HG03064 (cell line): ENCODE data around the gene HOXA10.

Experiments used
- ATAC-seq: cut with Tn5 transposase; IDR thresholded peaks from one replicate; pipeline ENCODE4 v1.9.1; 2021; ENCODE audit warnings: low read depth; ENCODE audit not compliant: unreplicated experiment

HOXA10 gene

DNA sequence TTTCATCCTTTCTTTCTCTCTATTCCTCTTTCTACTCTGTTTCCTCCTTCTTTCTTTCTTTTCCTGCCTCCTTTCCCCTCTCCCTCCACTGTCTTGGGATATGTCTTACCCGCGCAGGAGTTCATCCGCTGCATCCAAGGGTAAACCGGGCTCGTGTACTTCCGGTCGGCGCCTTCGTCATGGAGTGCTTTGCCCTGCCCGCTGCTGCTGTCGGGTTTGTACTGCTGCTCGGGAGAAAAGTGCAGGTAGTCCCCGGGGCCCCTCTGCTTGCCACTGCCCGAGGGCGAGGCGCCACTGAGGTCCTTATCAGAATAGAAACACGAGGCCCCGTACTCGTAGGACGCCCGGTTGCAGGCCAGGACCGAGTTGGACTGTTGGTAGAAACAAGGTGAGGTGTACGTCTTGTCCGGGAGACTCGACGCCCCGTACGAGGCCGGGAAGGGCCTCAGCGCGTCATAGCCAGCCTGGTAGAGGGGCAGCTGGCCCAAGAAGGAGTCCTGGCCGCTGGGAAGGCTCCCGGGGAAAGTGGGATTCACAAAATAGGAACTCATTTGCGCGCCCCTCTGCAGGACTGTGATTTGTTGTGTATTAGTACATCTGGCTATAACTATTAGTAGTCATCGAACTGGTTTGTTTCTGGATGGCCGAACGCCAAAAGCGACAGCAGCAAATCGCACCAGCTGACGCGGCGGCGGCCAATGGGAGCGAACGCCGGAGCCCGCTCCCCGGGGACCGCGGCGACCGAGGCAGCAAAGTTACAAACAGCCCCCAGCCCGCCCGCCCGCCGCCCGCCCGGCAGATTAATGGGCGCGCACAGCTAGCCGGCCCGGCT, 26.7 kb downstream of the HOXA10 start, which contains the start of gene HOXA6:
Gene HOXA6, minus strand, starts transcription at position 576 of the 832 bp plus-strand sequence. Its CDS starts 25 bp downstream, at position 551.
- no peak for ATAC-seq

DNA sequence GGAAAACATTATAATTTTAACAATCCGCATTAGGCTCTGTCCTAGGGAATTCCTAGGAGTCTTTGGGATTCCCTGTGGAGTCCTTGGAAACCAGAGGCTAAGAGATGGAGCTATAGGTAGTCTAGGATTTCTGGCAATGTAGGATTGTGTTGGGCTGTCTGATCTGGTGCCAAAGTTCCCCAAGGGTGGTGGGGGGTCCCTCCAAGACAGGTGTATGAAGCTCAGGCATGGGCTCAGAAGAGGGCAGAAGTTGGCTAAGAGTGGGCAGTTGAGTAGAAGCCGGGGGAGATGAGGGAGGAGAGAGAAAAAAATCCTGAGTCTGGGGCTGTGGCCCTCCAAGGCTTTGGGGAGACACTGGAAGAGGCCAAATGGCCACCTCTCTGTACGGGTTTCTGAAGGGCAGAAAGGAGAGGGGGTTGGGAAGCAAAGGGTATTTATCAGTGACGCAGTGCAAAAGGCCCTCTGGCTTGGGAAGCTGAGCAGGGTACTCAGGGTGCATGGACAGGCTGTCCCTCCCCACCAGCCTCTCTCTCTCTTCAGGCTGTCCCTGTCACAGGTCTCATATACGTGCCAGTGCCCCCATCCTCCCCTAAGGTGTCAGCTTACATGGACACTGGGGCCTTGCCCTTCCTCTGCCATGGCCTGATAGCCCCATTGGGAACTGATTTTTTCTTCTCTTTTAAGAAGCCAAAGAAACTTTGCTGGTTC, 27.5 kb downstream of the HOXA10 start:
- no peak for ATAC-seq

DNA sequence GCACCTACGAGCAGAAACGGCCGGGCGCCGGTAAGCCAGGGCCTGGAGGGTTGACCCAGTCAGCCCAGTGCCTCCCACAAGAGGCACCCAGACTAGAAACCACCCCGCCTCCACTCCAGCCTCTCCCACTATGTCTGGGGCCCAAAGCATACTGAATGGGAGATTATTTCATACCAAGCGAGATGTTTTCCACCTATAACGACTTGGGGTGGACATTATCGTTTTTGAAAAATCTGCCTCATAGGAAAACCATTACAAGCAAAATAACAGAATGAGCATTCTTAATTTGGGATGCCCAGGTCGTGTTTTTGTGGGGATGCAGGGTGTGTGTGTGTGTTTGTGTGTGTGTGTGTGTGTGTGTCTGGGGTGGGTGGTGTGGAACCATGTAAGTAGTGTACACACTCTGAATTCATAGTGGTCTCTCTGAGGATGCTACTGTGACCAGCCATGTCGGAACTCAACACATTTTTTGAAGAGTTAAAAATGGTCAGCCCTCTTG, 28.2 kb downstream of the HOXA10 start:
- ATAC-seq = no peak

DNA sequence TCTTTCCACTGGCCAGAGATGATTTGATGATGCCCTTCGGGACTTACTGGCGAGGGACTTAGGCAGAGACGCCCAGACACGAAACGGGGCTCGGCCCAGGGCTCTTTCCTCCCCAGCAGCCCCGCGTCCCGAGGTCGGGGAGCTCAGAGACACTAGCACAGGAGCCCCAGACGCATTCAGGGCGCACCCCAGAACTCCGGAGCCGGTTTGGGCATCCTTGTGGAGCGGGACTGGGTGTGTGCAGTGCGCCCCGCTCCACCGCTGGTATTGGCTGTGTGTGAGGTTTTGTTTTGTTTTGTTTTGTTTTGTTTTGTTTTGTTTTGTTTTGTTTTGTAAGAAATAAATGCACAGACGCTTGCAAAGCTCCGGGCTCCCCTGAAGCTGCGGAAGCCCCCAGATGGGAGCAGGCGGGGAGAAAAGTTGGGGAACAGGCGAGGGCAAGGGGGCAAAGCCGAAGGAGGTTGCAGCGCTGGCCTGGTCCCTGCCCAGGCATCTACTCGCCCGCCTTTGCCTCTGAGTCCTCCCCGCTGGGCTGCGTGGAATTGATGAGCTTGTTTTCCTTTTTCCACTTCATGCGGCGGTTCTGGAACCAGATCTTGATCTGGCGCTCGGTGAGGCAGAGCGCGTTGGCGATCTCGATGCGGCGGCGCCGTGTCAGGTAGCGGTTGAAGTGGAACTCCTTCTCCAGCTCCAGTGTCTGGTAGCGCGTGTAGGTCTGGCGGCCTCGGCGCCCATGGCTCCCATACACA, 28.8 kb downstream of the HOXA10 start:
- ATAC-seq = no peak

DNA sequence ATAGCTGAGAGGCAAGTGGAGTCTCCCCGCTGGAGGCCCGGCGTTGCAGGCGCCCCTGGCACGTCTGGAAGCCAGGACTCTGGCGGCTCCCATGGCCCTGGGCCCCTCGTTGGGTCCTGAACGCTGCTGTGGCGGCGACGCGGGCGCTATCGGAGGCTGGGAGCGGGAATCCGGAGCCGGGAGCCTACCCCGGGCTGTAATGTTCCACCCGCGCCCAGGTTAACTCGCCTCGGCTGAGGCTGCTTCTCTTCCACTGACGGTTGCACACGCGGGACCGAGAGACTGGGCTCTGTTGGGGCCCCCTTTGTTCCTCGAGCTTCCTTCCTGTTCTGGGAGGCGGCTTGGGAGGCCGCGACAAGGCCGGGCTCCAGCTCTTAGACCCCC, 29.3 kb downstream of the HOXA10 start:
- no peak for ATAC-seq

DNA sequence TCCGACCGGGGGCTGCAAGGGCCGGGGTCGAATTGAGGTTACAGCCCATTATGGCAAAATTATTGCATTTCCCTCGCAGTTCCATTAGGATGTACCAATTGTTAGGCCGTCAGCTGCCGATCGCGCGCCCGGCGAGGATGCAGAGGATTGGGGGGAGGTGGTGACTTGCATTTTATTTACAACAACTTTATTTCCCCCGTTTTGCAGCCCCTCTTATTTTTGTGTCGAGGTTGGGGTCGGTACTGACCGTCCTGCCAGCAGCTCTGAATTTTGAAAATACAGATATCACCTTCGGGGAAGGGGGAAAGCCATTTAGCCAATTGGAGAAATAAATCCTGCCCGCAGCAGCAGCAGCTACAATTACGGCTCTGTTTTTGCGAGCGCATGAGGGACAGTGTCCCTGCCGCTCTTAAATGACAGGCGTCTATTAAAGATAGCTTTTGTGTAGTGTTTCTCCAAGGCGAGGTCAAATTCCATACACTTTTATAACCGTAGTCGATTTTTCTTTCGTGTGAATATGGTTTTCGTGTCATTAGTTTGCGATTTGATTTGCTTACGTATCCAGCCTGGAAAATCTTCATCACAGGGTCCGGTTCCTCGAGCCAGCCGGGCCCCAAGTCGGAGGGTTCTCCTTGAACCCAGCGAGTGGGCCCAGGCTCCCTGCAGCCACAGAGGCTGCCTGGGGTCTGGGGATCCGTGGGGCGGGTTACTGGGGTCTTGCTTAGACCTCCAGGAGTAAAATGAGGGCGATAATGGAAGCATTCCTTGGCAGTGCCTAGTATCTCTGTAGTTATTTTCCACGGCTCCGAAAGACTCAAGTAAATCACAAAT, 30.0 kb downstream of the HOXA10 start:
- ATAC-seq = no peak

DNA sequence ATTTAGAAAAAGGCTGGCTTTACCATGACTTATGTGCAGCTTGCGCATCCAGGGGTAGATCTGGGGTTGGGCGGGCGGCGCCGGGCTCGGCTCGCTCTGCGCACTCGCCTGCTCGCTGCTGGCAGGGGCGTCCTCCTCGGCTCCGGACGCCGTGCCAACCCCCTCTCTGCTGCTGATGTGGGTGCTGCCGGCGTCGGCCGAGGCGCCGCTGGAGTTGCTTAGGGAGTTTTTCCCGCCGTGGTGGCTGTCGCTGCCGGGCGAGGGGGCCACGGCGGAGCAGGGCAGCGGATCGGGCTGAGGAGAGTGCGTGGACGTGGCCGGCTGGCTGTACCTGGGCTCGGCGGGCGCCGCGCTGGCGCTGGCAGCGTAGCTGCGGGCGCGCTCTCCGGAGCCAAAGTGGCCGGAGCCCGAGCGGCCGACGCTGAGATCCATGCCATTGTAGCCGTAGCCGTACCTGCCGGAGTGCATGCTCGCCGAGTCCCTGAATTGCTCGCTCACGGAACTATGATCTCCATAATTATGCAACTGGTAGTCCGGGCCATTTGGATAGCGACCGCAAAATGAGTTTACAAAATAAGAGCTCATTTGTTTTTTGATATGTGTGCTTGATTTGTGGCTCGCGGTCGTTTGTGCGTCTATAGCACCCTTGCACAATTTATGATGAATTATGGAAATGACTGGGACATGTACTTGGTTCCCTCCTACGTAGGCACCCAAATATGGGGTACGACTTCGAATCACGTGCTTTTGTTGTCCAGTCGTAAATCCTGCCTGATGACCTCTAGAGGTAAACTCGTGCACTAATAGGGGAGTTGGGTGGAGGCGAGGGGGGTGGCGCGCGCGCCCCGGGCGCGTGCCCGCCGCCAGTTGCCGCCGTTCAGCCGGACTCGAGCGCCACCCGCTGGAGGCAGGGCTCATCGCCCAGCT, 30.8 kb downstream of the HOXA10 start, which contains the start of gene HOXA5:
Gene HOXA5, minus strand, starts transcription at position 659 of the 927 bp plus-strand sequence. Its CDS starts 74 bp downstream, at position 585.
- ATAC-seq = no peak

DNA sequence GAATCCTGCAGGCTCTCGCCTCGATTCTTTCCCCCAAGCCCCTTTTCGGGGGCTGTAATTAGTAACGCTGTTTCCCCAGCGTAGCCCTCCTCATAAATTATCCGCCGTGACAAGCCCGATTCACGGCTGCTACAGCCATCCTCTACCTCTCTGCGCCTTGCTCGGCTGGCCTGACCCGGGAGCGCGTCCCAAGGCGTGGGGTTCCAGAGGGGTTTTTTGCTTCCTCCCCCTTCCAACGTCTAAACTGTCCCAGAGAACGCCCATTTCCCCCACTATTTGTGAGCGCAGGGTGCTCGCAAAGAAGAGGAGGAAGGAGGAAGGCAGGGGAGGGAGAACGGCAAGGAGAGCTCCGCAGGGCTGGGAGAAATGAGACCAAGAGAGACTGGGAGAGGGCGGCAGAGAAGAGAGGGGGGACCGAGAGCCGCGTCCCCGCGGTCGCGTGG, 31.5 kb downstream of the HOXA10 start:
- no peak for ATAC-seq

DNA sequence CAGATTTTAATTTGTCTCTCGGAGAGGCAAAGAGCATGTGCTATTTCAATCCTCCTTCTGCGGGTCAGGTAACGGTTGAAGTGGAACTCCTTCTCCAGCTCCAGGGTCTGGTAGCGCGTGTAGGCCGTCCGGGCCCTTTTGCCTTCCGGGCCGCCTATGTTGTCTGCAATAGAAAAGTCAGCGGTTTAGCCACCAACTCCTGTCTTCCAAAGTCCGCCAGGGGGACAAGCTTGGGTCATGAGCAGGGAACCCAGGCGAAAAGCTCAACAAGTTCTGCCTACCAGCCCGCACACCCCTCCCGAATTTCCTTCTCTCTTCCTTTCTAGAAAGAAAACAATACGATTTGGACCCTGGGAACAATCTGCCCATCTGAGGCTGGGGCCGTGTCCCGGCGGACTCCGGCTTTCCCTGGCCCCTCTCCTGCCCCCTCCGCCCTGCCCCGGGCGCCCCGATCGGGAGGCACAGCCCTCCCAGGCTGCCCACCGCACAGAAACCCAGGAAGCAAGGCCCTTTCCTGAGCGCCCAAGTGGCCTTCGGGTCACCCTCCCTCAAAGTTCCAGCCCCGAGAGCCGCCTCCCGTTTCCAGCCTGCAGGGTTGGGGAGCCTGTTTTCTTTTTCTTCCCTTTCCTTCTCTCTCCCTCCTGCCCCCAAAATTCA, 32.1 kb downstream of the HOXA10 start:
- ATAC-seq = no peak

DNA sequence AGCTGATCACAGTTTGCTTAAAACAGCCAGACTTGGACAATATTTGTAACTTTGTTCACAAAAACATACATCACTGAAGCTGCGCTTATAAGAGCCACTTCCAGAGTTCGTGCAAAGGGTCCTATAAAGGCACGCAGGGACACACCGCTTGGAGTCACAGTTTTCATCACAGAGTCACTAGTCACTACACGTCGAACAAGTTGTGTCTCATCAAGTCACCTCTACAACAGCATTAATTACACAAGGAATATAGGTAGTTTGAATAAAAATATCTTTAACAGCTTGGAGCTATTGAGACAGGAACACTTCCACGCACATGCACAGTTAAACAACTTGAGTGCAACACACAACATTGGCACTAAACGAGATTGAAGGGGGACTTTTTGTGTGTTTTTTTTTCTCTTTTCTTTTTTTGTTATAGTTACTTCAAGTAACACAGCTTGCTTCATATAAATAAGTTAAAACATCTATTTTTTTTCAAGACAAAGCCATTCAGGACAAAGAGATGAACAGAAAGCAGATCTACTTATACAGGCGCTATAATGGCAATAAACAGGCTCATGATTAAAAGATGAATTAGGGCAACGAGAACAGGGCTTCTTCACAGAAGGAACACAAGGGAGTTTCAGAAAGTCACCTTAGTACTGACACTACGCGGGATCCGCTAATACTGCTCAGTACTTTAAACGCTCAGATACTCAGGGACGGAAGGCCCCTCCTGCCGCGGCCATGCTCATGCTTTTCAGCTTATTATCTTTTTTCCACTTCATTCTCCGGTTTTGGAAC, 32.8 kb downstream of the HOXA10 start:
- ATAC-seq = no peak

DNA sequence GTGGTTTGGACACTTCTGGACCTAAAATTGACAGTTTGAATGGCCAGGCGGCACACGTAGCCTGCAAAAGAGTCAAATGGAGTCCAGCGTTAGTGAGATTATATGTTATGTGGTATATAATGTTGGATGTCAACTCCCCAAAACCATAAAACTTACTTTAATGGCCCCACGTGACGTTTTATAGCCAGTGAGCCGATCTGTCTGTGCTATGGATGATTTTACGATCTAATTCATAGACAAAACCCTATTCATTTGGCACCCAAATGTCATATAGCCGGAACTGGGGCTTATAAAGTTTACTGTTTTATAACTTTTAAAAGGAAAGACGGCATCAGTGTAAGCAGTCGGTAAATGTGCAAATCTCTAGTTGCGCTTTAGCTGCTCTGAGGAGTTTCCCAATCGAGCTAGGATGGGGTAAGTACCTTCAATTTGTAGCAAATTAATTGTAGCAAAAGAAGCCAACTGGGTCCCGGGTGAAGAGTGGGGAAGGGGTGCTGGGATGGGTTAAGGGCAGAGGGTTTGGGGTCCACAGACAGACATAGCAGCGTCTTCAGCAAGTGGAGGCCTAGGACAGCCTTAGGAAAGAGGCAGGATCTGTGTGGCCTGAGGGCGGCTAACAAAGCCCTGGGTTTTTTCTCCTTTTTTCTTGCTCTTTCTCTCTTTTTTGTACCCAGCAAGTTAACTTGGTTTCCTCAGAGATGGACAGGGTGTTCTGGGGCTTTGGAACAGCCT, 33.8 kb downstream of the HOXA10 start:
- ATAC-seq = no peak

DNA sequence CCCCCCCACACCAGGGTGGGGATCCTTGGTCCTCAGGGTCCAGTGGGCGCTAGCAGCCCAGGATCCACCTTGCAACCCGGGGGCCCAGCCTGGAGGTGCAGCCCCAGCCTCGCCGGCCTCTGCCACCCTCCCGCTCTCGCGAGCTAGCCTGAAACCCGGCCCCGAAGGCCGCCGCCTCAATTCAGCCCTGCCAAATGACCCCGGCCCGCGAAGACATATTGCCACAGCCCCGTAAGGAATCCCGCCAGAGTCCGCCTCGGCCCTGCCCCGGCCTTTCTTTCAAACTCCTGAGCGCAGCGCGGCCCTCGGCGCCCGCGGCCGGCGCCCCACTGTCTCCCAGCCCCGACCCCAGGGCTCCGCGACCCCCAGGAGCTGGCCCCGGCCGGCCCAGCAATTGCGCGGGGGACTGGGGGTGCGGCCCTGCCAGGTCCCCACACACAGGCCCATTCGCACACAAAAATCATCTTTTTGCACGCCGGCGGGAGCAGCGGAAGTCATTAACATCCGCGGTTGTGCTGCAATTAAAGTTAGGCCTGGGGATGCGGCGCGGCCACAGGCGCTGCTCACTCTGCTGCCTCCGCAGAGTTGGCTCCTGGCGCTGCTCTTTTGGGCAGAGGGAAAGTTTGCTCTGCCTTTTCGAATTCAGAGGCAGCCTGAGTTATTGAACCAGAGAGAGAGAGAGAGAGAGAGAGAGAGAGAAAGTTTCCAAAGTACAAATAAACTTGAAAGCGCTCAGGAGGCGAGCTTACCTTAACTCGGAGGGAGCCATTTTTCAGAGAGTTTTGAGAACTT, 34.6 kb downstream of the HOXA10 start:
- ATAC-seq = no peak

DNA sequence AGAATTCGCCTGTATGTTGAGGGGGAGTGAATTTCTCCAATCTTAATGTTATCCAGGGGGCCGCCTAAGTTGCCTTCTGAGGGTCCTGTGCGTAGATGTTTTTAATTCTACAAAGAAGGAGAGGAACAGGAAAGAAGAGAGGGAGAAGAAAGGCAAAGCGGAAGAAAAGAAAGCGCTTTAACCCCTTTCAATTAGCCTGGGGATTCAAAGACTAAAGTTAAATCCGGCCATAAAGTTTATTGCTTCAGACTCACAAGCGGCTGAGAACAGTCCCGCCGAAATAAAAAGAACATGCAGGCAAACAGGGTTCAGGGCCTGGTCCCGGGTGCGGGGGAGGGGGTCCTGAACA, 35.2 kb downstream of the HOXA10 start:
- ATAC-seq = no peak

DNA sequence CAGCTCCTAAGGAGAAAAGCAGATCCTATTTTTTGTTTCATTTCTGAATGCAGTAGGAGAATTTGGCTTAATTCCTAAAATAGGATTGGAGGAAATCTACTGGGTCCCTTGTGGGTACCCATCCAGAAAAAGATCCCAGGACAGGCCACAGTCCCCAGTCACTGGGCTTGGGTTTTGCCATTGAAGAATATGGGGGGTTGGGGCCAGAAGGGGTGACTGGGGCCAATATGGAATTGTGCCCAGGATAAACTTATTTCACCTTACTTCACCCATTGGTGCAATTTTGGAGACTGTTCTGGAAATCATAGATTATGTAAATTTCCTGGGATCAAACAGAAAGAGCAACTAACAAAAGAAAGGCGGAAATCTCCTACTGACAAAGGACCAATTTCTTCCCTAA, 35.6 kb downstream of the HOXA10 start:
- no peak for ATAC-seq

DNA sequence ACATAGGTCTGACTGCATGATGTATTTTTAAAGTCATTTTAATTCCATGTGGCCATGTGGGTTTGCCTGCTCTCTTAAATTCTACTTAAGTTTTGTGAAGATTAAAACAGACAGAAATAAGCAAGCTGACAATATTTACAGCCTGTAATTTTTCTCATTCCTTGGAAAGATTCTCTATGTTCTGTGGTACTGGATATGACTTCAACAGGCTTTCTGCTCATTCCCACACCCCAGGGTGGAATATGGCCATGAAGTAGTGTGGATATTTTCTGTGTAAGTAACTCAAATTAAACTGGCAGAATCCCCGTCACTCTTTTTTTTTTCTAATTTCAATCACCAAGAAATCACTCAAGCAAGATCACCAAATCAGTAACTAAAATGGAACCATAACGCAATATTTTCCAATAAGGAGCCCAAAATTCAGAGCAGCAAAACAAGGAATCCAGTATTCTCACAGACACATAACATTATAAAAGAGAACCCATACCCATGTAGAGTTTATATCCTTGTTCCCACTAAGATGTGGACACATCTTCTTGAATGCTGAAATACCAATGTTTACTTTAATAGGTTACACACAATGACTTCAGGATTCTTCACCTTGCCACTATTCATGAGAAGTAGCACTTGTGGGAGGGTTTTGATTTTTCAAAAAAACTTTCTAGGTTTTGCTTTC, 36.3 kb downstream of the HOXA10 start:
- ATAC-seq = no peak

DNA sequence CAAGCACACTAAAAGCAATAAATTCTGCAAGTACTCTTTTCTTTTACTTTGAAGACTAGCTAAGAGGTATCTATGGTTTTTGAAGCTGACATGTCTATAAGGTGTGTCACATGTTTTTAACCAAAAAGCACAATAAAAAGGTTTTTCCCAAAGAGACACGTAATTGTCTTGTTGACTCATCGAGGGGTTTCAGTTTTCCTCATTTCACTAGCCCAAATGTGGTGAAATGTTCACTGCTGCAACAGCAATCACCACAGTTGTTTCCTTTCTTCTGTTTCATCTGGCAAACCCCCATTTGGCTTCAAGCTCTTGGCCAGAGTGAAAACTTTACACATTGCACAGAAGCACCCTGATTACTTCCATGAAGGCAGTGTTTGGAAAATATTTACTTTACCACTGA, 39.7 kb downstream of the HOXA10 start:
- no peak for ATAC-seq
